Astrocyte (in vitro differentiated cells and primary cell): ENCODE results near the gene HRH2. TPM values are rescaled to one million over a fixed set of nuclear protein-coding genes. Genes with fewer than 3 reads are reported as not detected.

Experiments
- DNase-seq: peaks from one replicate; pipeline ENCODE4 v3.0.0-alpha.2; 2010; ENCODE audit warnings: low read depth
- FAIRE-seq: peaks from 2 replicates; lab custom pipeline; 2011; peaks lifted over from hg19 to GRCh38; lab: Jason Lieb, UNC
- H2AFZ ChIP-seq: 2 replicates; pipeline ENCODE4 v1.6.0; 2012; ENCODE audit warnings: low read depth, low read length, inconsistent platforms
- H3K27ac ChIP-seq: 2 replicates; pipeline ENCODE4 v1.5.1; 2011; ENCODE audit warnings: low read depth, low read length, inconsistent platforms
- H3K27me3 ChIP-seq: 2 replicates; pipeline ENCODE4 v1.6.0; 2011; ENCODE audit warnings: low read length, inconsistent platforms; ENCODE audit not compliant: insufficient read depth
- H3K36me3 ChIP-seq: 2 replicates; pipeline ENCODE4 v1.5.1; 2011; ENCODE audit warnings: low read length, inconsistent platforms; ENCODE audit not compliant: insufficient read depth
- H3K4me1 ChIP-seq: 2 replicates; pipeline ENCODE4 v1.5.1; 2011; ENCODE audit warnings: low read length, inconsistent platforms; ENCODE audit not compliant: insufficient read depth
- H3K4me2 ChIP-seq: 2 replicates; pipeline ENCODE4 v1.6.0; 2012; ENCODE audit warnings: low read length, inconsistent platforms
- H3K4me3 ChIP-seq: 2 replicates; pipeline ENCODE4 v1.5.1; 2011; ENCODE audit warnings: low read depth, mild to moderate bottlenecking, low read length, inconsistent platforms; ENCODE audit not compliant: insufficient read depth
- H3K79me2 ChIP-seq: 2 replicates; pipeline ENCODE4 v1.6.0; 2012; ENCODE audit warnings: mild to moderate bottlenecking, low read length, inconsistent platforms; ENCODE audit not compliant: insufficient read depth
- H3K9ac ChIP-seq: 2 replicates; pipeline ENCODE4 v1.6.0; 2012; ENCODE audit warnings: mild to moderate bottlenecking, low read length, inconsistent platforms
- H3K9me3 ChIP-seq: 2 replicates; pipeline ENCODE4 v1.5.1; 2012; ENCODE audit warnings: low read depth, mild to moderate bottlenecking, low read length, inconsistent platforms; ENCODE audit not compliant: insufficient read depth
- H4K20me1 ChIP-seq: 2 replicates; pipeline ENCODE4 v1.6.0; 2012; ENCODE audit warnings: low read length, inconsistent platforms; ENCODE audit not compliant: insufficient read depth
- H3K27ac Mint-ChIP-seq: one replicate; pipeline ENCODE4 v1.8.0; 2021; ENCODE audit warnings: mild to moderate bottlenecking, mixed read lengths; ENCODE audit not compliant: unreplicated experiment
- H3K27me3 Mint-ChIP-seq: one replicate; pipeline ENCODE4 v1.8.0; 2021; ENCODE audit warnings: low read depth, mixed read lengths; ENCODE audit not compliant: unreplicated experiment
- H3K36me3 Mint-ChIP-seq: one replicate; pipeline ENCODE4 v1.8.0; 2021; ENCODE audit warnings: low read depth, mixed read lengths; ENCODE audit not compliant: unreplicated experiment
- H3K4me1 Mint-ChIP-seq: one replicate; pipeline ENCODE4 v1.8.0; 2021; ENCODE audit warnings: low read depth, mixed read lengths; ENCODE audit not compliant: unreplicated experiment
- H3K4me3 Mint-ChIP-seq: one replicate; pipeline ENCODE4 v1.8.0; 2021; ENCODE audit warnings: mild to moderate bottlenecking, moderate library complexity, mixed read lengths; ENCODE audit not compliant: unreplicated experiment
- H3K9me3 Mint-ChIP-seq: one replicate; pipeline ENCODE4 v1.8.0; 2021; ENCODE audit warnings: mild to moderate bottlenecking, mixed read lengths; ENCODE audit not compliant: unreplicated experiment
- CTCF ChIP-seq: IDR thresholded peaks from 2 replicates; pipeline ENCODE4 v1.5.1; 2011; ENCODE audit warnings: low read depth, mild to moderate bottlenecking, inconsistent platforms, low read length, moderate library complexity; ENCODE audit not compliant: insufficient read depth
- EZH2 ChIP-seq: IDR thresholded peaks from 2 replicates; pipeline ENCODE4 v1.6.1; 2012; ENCODE audit warnings: mild to moderate bottlenecking, low read length, inconsistent platforms; ENCODE audit not compliant: insufficient read depth
- total RNA-seq: library from RNA; stranded (reverse); gene quantifications from 2 replicates; pipeline ENCODE4 v1.2.1, GENCODE V29; 2021

HRH2 gene
- total RNA-seq, 1 donor from 2014 or later: 1.9 TPM

DNA sequence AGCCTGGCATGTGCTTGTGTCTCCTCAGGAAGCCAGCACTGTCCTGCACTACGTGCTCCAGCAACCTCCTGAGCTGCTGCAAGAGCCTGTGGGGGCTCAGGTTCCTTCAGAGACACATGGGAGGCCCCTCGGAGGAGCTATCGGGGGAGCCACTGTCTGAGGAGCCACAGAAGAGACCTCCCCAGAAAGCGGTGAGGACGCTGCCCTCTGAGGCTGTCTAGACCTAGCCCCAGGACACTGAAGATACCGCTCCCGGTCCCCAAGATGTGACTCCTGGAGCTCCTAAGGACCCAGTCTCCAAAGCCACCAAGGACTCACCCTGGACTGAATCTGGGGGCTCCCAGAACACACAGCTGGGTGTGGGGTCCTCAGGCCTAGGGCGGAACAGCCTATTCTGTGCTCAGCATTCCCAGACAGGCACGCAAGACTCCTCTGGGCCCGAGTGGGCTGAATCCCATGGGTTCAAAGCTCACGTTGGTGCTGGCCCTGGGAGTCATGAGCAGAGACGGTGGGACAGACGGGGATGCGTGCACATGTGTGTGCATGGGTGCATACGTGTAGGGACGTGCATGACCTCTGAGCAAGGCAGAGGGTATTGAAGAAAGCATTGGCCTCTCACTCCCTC lies 50.0 kb downstream of the HRH2 start:
- TF ChIP-seq EZH2 (no peak), CTCF (no peak)
- Mint-ChIP-seq H3K36me3 (peaks cover 7% of the 10 kb centered on the region), H3K27ac (no peak overlapping the region), H3K4me1 (no peaks in the 10 kb centered on the region), H3K9me3 (peaks cover 13% of the 10 kb centered on the region), H3K27me3 (peaks cover 16% of the 10 kb centered on the region), H3K4me3 (no peak overlapping the region)
- no peaks in the 10 kb centered on the region for H3K9me3 ChIP-seq
- H3K4me2 ChIP-seq: no peak overlapping the region
- FAIRE-seq (no peak), DNase-seq (no peak)
- H2AFZ ChIP-seq: no peak overlapping the region
- no peak overlapping the region for H3K4me3 ChIP-seq
- H4K20me1 ChIP-seq: no peaks in the 10 kb centered on the region
- H3K27ac ChIP-seq: no peak overlapping the region
- no peaks in the 10 kb centered on the region for H3K27me3 ChIP-seq
- H3K9ac ChIP-seq: no peak overlapping the region
- H3K4me1 ChIP-seq: no peaks in the 10 kb centered on the region
- H3K36me3 ChIP-seq: no peaks in the 10 kb centered on the region
- H3K79me2 ChIP-seq: no peaks in the 10 kb centered on the region

DNA sequence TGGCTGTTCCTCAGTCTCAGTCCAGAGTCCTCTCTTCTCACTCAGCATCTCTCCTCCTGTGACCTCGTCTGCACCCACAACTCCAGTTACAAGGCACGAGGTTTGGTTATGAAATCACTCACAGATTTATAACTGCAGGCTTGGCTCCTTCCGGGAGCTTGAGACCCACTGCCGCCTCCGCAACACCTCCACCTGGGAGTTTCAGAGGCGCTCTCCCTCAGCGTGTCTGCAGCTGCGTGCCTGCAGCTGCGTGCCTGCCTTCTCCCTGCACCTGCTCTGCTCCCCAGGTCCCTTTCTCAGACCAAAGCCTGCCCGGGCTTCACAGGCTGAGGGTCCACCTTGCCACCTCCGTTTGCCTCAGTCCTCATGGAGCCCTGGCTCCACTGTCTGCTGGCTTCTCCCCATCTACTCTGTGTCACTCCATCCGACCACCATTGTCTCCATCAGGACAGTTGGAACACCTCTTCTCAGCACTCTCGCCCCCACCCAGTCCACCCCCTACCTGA lies 51.5 kb downstream of the HRH2 start:
- Mint-ChIP-seq H3K4me3 (no peak overlapping the region), H3K9me3 (peaks cover 16% of the 10 kb centered on the region), H3K36me3 (peaks cover 7% of the 10 kb centered on the region), H3K4me1 (no peaks in the 10 kb centered on the region), H3K27ac (no peak overlapping the region), H3K27me3 (peaks cover 19% of the 10 kb centered on the region)
- H2AFZ ChIP-seq: no peak overlapping the region
- H3K4me3 ChIP-seq: no peak overlapping the region
- DNase-seq (no peak), FAIRE-seq (no peak)
- no peaks in the 10 kb centered on the region for H4K20me1 ChIP-seq
- H3K9me3 ChIP-seq: peaks cover 3% of the 10 kb centered on the region
- no peaks in the 10 kb centered on the region for H3K79me2 ChIP-seq
- no peaks in the 10 kb centered on the region for H3K36me3 ChIP-seq
- H3K4me2 ChIP-seq: no peak overlapping the region
- no peak overlapping the region for H3K27ac ChIP-seq
- no peaks in the 10 kb centered on the region for H3K27me3 ChIP-seq
- no peak overlapping the region for H3K9ac ChIP-seq
- TF ChIP-seq EZH2: no peak
- no peak for TF ChIP-seq CTCF
- no peaks in the 10 kb centered on the region for H3K4me1 ChIP-seq

DNA sequence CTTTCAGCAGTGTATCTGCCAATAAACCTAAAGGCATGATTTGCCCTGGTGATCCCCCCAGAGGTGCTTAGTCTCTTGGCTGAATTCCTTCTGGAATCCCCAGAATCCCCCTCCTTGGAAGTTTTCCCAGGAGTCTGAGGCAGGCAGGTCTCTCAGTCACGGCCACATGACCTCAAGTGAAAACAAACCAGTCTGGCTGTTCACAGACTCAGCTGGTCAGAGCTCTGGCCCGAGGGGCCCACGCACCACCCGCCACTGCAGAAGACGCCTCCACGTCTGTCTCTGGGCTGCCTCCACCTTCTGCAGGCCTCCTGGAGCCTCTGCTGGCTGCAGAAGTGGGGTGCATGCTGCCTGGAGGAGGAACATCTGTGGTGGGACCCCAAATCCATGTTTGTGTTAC lies 52.5 kb downstream of the HRH2 start:
- no peaks in the 10 kb centered on the region for H4K20me1 ChIP-seq
- peaks cover 22% of the 10 kb centered on the region for H3K27me3 Mint-ChIP-seq
- H2AFZ ChIP-seq: no peak overlapping the region
- no peak overlapping the region for H3K9ac ChIP-seq
- H3K9me3 Mint-ChIP-seq: peaks cover 19% of the 10 kb centered on the region
- DNase-seq (no peak), FAIRE-seq (no peak)
- no peak overlapping the region for H3K4me2 ChIP-seq
- H3K36me3 ChIP-seq: no peaks in the 10 kb centered on the region
- H3K9me3 ChIP-seq: peaks cover 3% of the 10 kb centered on the region
- TF ChIP-seq CTCF (no peak), EZH2 (no peak)
- H3K4me1 ChIP-seq: no peaks in the 10 kb centered on the region
- no peak overlapping the region for H3K27ac Mint-ChIP-seq
- H3K27ac ChIP-seq: no peak overlapping the region
- H3K36me3 Mint-ChIP-seq: peaks cover 7% of the 10 kb centered on the region
- no peak overlapping the region for H3K4me3 Mint-ChIP-seq
- no peaks in the 10 kb centered on the region for H3K27me3 ChIP-seq
- H3K79me2 ChIP-seq: no peaks in the 10 kb centered on the region
- H3K4me1 Mint-ChIP-seq: no peaks in the 10 kb centered on the region
- no peak overlapping the region for H3K4me3 ChIP-seq
